ENCODE data around the gene USH1G.

- TF ChIP-seq YY1 (IDR thresholded peaks at IDR 0.05; ENCODE audit: insufficient read depth, insufficient read length), result no peak
- no peak for TF ChIP-seq ZNF274 (IDR thresholded peaks at IDR 0.05; ENCODE audit: low read depth, low read length)
Observed at GRCh38 chr17:74888469-74888868, 34.6 kb downstream of the USH1G start.
